22Rv1 (cell line): ENCODE measurements around the gene MAP1LC3A.

ENCODE experiments used
- H3K27ac ChIP-seq: fragments of 450-650 bp; 2 replicates; pipeline ENCODE4 v1.5.1; 2017
- ZFX ChIP-seq: fragments of 450-650 bp; IDR thresholded peaks from 2 replicates; pipeline ENCODE4 v1.6.1; 2017; ENCODE audit warnings: antibody characterized with exemption, borderline replicate concordance
- TF ChIP-seq, protein P1 (sequence below): fragments of 450-650 bp; IDR thresholded peaks from 2 replicates; pipeline ENCODE4 v1.5.1; 2017; ENCODE audit warnings: mild to moderate bottlenecking

Gene MAP1LC3A

DNA sequence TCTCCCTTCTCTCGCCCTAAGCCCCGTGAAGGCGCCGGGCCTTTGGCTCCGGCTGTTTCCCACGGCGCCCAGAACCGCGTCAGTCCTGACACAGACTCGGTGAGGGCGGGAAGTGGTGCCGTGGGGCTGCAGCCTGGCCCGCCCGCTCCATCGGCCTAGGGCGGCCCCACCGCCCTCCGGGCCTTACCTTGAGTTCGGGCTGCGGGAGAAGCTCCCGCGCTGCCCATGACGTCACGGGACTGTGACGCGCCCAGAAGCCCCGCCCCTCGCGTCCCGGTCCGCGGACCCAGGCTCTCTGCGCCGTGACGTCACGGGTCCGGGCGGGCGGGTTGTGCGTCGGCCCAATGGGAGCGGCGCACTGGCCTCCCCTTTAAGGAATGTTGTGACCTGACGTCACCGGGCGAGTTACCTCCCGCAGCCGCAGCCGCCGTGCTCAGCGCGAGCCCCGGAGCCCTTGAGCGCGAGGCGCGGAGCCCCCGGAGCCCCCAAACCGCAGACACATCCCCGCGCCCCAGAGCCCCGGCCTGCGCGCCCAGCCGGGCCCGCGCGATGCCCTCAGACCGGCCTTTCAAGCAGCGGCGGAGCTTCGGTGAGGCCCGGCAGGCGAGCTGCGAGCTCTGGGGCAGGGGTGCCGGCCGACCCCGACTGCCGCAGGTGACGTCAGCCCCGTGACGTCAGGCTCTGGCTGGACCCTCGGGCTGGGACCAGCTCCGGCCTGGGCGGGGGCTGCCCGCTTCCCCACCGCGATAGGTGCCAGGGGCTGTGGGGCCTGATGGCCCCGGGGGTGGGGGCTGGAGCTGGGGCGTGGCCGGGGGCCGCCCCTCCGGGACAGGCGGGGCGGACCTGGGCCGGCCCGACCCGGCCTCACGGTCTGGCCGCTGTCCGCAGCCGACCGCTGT, at the start of gene MAP1LC3A:
TSS of gene MAP1LC3A (plus strand) at position 399 of the 899 bp plus-strand sequence. CDS start at position 550, 151 bp downstream.
- peak within 1 kb of the TSS; percentile 68 for H3K27ac ChIP-seq
- TF ChIP-seq, protein P1, sequence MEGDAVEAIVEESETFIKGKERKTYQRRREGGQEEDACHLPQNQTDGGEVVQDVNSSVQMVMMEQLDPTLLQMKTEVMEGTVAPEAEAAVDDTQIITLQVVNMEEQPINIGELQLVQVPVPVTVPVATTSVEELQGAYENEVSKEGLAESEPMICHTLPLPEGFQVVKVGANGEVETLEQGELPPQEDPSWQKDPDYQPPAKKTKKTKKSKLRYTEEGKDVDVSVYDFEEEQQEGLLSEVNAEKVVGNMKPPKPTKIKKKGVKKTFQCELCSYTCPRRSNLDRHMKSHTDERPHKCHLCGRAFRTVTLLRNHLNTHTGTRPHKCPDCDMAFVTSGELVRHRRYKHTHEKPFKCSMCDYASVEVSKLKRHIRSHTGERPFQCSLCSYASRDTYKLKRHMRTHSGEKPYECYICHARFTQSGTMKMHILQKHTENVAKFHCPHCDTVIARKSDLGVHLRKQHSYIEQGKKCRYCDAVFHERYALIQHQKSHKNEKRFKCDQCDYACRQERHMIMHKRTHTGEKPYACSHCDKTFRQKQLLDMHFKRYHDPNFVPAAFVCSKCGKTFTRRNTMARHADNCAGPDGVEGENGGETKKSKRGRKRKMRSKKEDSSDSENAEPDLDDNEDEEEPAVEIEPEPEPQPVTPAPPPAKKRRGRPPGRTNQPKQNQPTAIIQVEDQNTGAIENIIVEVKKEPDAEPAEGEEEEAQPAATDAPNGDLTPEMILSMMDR: no peak
- no peak for TF ChIP-seq ZFX

DNA sequence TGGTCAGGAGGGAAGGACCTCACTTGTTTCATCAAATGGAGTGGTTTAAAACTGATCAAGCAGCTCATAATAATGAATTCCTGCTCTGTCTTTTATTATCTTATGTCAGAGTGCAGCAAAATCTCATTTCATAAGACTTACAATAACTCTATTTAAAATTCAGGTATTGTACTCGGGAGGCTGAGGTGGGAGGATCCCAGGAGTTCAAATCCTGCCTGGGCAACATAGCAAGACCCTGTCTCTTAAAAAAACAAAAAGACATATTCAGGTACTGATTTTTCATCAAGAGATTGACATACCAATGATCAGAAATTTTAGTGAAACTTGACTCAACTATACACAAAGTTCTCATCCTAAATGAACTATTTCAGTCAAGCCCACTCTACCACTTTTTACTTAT, 47.9 kb upstream of the MAP1LC3A start:
- TF ChIP-seq, protein P1: no peak
- no peak overlapping the region for H3K27ac ChIP-seq

DNA sequence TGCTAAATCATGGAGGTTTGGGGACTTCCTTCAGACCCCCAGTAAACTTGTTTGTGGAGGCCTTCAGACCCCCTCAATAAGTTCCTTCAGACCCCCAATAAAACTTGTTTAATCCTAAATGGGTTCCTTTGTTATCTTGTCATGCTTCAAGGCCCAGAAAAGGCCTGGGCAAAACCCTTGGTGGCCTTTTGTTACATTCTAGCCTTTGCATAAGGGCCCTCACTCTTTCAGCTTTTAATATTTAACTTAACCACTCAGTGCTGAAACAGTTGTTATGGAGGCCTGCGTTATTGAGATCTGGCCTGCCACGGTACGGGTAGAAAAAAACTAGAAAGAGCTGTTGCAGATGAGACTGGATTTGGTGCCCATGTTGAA, 46.6 kb upstream of the MAP1LC3A start:
- TF ChIP-seq ZFX: no peak
- TF ChIP-seq, protein P1: no peak
- H3K27ac ChIP-seq: peak overlapping the region; percentile 24; the same call in 1 of the 2 replicates

DNA sequence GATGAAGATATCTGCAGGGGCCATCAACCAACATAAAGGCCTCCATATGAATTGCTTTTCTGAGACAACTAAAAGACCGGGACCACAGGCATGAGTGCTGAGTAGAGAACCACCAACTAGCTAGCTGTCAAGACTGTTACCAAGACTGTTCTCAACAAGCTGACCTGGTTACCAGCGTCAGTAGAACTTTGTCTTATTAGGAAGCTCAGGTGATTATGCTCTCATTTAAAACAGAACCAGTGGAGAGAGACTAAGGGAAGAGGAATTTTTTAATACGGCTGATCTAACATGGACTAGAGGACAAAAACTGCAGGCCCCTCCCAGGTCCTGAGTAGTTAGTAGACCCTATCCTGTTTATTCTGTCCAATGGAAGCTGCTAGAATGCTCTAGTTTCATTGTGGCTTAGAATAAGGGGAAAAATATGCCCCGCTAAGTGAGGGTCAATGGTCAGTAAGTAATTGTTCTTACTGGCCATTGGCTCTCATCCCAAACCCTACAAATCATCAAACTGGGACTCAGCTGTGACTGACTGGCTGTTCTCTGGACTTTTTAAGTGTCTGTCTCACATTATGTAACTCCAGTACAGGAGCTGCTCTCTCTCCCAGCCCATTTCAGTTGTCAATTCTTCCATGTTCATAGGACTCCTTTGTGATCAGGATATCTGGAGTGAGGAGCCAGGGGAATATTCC, 46.1 kb upstream of the MAP1LC3A start:
- TF ChIP-seq, protein P1: no peak
- no peak for TF ChIP-seq ZFX
- H3K27ac ChIP-seq: peak overlapping the region; percentile 24; the same call in 1 of the 2 replicates

DNA sequence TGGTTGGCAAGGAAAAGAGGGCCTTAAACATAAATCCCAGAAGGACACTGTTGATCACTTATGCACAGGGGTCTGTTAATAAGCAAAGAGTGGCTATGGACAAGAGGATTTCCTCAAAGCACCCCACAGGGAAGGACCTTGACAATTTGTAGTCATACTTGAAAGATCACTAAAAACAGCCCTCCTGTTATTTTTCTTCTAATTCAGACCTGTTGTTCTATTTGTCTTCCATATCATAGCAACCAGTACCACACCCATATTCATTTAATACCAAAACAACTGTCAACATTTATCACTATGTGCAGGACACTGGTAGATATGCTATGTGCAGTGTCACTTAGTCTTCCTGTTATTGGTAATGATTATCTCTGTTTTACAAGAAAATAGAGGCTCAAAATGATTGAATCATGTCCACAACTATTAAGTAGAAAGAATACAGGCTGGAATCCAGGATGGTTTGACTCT, 45.5 kb upstream of the MAP1LC3A start:
- TF ChIP-seq, protein P1: no peak
- TF ChIP-seq ZFX: no peak
- peak overlapping the region; percentile 24; the same call in 1 of the 2 replicates for H3K27ac ChIP-seq

DNA sequence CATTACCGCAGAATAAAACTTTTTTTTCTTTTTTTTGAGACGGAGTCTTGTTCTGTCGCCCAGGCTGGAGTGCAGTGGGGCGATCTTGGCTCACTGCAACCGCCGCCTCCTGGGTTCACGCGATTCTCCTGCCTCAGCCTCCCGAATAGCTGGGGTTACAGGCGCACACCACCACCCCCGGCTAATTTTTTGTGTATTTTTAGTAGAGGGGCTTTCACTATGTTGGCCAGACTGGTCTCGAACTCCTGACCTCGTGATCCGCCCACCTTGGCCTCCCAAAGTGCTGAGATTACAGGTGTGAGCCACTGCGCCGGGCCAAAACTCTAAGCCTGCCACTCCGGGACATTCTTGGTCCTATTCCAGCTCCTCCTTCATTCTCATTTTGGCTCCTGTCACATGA, 44.5 kb upstream of the MAP1LC3A start:
- peak overlapping the region; percentile 96; the same call in 1 of the 2 replicates for H3K27ac ChIP-seq

DNA sequence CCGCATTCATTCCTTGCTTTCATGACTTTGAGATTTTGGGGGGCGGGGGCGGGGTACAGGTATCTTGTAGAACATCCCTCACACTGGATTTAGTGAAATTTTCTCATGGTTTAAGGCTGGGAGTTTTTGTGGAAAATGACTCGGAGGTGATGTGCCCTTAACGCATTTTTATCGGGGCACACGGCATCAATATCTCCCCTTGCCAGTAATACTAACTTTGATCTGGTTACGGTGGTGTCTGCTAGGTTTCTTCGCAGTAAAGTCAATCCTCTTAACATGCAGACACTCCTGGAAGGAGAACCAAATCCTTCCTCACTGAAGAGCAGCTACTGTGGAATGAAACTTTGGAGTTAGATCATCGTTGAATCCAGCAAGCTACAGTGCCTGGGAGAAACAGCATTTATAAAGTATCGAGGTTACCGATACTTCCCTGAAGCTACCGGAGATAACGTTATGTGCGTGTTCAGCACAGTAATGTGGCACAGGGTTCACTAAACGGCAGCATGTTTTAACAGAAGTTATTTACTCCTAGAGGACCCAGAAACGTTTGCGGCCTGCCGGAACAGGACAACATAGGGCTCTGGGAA, 43.5 kb upstream of the MAP1LC3A start:
- H3K27ac ChIP-seq: peak overlapping the region; percentile 96
- TF ChIP-seq, protein P1: no peak
- no peak for TF ChIP-seq ZFX
